Measurements from ENCODE around the gene SCGB3A1.

DNA sequence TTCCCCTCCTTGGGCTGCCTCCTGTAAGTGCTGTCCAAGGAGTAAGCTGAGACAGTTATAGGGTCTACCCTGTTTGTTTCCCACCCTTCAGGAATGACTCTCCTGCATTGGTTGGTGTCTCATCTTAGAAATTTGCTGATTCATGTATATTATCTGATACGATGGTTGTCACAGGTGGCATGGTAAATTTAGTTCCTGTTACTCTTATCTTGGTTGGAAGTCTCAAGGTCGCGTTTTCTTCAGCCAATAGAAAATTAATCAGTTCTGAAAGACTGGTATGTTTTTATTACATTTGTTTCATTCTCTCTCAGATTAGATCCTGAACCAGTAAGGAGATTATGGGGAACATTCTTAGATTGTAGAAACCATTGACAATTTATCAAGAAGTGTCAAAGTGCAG lies 42.7 kb downstream of the SCGB3A1 start:
- no peak for TF ChIP-seq POLR2A (IDR thresholded peaks at IDR 0.05)
- TF ChIP-seq, protein P1, sequence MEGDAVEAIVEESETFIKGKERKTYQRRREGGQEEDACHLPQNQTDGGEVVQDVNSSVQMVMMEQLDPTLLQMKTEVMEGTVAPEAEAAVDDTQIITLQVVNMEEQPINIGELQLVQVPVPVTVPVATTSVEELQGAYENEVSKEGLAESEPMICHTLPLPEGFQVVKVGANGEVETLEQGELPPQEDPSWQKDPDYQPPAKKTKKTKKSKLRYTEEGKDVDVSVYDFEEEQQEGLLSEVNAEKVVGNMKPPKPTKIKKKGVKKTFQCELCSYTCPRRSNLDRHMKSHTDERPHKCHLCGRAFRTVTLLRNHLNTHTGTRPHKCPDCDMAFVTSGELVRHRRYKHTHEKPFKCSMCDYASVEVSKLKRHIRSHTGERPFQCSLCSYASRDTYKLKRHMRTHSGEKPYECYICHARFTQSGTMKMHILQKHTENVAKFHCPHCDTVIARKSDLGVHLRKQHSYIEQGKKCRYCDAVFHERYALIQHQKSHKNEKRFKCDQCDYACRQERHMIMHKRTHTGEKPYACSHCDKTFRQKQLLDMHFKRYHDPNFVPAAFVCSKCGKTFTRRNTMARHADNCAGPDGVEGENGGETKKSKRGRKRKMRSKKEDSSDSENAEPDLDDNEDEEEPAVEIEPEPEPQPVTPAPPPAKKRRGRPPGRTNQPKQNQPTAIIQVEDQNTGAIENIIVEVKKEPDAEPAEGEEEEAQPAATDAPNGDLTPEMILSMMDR (IDR thresholded peaks at IDR 0.05), result no peak
